H9 (cell line): ENCODE measurements around the gene SRPK3. TPM values are rescaled to one million over a fixed set of nuclear protein-coding genes. Genes with fewer than 3 reads are reported as not detected.

ENCODE experiments used
- DNase-seq: peaks from one replicate; pipeline ENCODE4 v3.0.0-alpha.2; 2017
- H2AFZ ChIP-seq: one replicate; pipeline ENCODE4 v1.6.1; 2013; ENCODE audit warnings: mild to moderate bottlenecking, low read length, control low read depth, moderate library complexity
- H2AK5ac ChIP-seq: 2 replicates; pipeline ENCODE4 v1.6.1; 2013; ENCODE audit warnings: low read length, control low read depth, mixed read lengths; ENCODE audit not compliant: insufficient read length
- H2BK120ac ChIP-seq: one replicate; pipeline ENCODE4 v1.6.1; 2013; ENCODE audit warnings: low read depth, mild to moderate bottlenecking, low read length, control low read depth, inconsistent platforms; ENCODE audit not compliant: poor library complexity, severe bottlenecking
- H2BK12ac ChIP-seq: 2 replicates; pipeline ENCODE4 v1.6.1; 2013; ENCODE audit warnings: low read length, control low read depth, mixed read lengths, low read depth; ENCODE audit not compliant: insufficient read length
- H2BK15ac ChIP-seq: 2 replicates; pipeline ENCODE4 v1.6.1; 2013; ENCODE audit warnings: low read depth, low read length, control low read depth
- H2BK20ac ChIP-seq: one replicate; pipeline ENCODE4 v1.6.1; 2013; ENCODE audit warnings: low read depth, mild to moderate bottlenecking, low read length, control low read depth, inconsistent platforms; ENCODE audit not compliant: poor library complexity, severe bottlenecking
- H2BK5ac ChIP-seq: 2 replicates; pipeline ENCODE4 v1.6.1; 2013; ENCODE audit warnings: low read length, control low read depth, mixed read lengths; ENCODE audit not compliant: insufficient read length
- H3K14ac ChIP-seq: 2 replicates; pipeline ENCODE4 v1.6.1; 2013; ENCODE audit warnings: low read length, control low read depth; ENCODE audit not compliant: insufficient read depth
- H3K18ac ChIP-seq: 2 replicates; pipeline ENCODE4 v1.6.1; 2013; ENCODE audit warnings: low read depth, mild to moderate bottlenecking, mixed read lengths, low read length, control low read depth; ENCODE audit not compliant: insufficient read length
- H3K23ac ChIP-seq: 2 replicates; pipeline ENCODE4 v1.6.1; 2013; ENCODE audit warnings: low read length, control low read depth, mixed read lengths, low read depth; ENCODE audit not compliant: insufficient read length
- H3K23me2 ChIP-seq: 2 replicates; pipeline ENCODE4 v1.6.1; 2013; ENCODE audit warnings: low read depth, mild to moderate bottlenecking, mixed read lengths, low read length, control low read depth; ENCODE audit not compliant: insufficient read length, poor library complexity, severe bottlenecking
- H3K27ac ChIP-seq: 2 replicates; pipeline ENCODE4 v1.5.1; 2013; ENCODE audit warnings: low read length, control low read depth, mixed read lengths, low read depth; ENCODE audit not compliant: insufficient read length
- H3K27me3 ChIP-seq: 2 replicates; pipeline ENCODE4 v1.6.1; 2013; ENCODE audit warnings: low read length, control low read depth, inconsistent platforms; ENCODE audit not compliant: insufficient read depth
- H3K4ac ChIP-seq: 2 replicates; pipeline ENCODE4 v1.6.1; 2013; ENCODE audit warnings: low read depth, mild to moderate bottlenecking, control low read depth, inconsistent platforms, low read length, moderate library complexity
- H3K4me1 ChIP-seq: 2 replicates; pipeline ENCODE4 v1.6.1; 2013; ENCODE audit warnings: low read length, control low read depth, inconsistent platforms; ENCODE audit not compliant: insufficient read depth
- H3K4me2 ChIP-seq: 2 replicates; pipeline ENCODE4 v1.6.1; 2013; ENCODE audit warnings: low read length, control low read depth, mixed read lengths; ENCODE audit not compliant: insufficient read length, insufficient read depth
- H3K56ac ChIP-seq: 2 replicates; pipeline ENCODE4 v1.6.1; 2013; ENCODE audit warnings: low read depth, mild to moderate bottlenecking, mixed read lengths, low read length, control low read depth; ENCODE audit not compliant: insufficient read length
- H3K79me1 ChIP-seq: 2 replicates; pipeline ENCODE4 v1.6.1; 2013; ENCODE audit warnings: low read depth, mild to moderate bottlenecking, moderate library complexity, low read length, control low read depth, inconsistent platforms; ENCODE audit not compliant: insufficient read depth, poor library complexity, severe bottlenecking
- H3K79me2 ChIP-seq: 2 replicates; pipeline ENCODE4 v1.6.1; 2013; ENCODE audit warnings: low read length, control low read depth, inconsistent platforms; ENCODE audit not compliant: insufficient read depth
- H3K9ac ChIP-seq: 2 replicates; pipeline ENCODE4 v1.6.1; 2013; ENCODE audit warnings: low read length, control low read depth, mixed read lengths; ENCODE audit not compliant: insufficient read length; ENCODE audit errors: extremely low read depth
- H3K9me3 ChIP-seq: one replicate; pipeline ENCODE4 v1.6.1; 2013; ENCODE audit warnings: low read depth, low read length, inconsistent platforms; ENCODE audit not compliant: control insufficient read depth
- H3T11ph ChIP-seq: one replicate; pipeline ENCODE4 v1.6.1; 2013; ENCODE audit warnings: mild to moderate bottlenecking, low read length, control low read depth, inconsistent platforms
- H4K20me1 ChIP-seq: one replicate; pipeline ENCODE4 v1.6.1; 2013; ENCODE audit not compliant: control insufficient read depth, insufficient read length, insufficient read depth
- H4K5ac ChIP-seq: 2 replicates; pipeline ENCODE4 v1.6.1; 2013; ENCODE audit warnings: low read depth, mild to moderate bottlenecking, mixed read lengths, low read length, control low read depth; ENCODE audit not compliant: insufficient read length
- H4K8ac ChIP-seq: replicated peaks from 2 replicates; pipeline ENCODE4 v1.6.1; 2013; ENCODE audit warnings: low read length, control low read depth, mixed read lengths, low read depth; ENCODE audit not compliant: insufficient read length
- H4K91ac ChIP-seq: 2 replicates; pipeline ENCODE4 v1.6.1; 2013; ENCODE audit warnings: low read depth, mild to moderate bottlenecking, moderate library complexity, mixed read lengths, low read length, control low read depth; ENCODE audit not compliant: insufficient read length
- H3K27ac Mint-ChIP-seq, 3 experiments: 2 replicates in 2 of 3; 3 replicates in 1 of 3; pipeline ENCODE4 v1.8.0; 2020 to 2021; ENCODE audit warnings: mixed read lengths in 3 of 3, mild to moderate bottlenecking in 1 of 3, moderate library complexity in 1 of 3
- H3K27me3 Mint-ChIP-seq: 2 replicates; pipeline ENCODE4 v1.8.0; 2021; ENCODE audit warnings: low read depth, mild to moderate bottlenecking, moderate library complexity, mixed read lengths
- H3K36me3 Mint-ChIP-seq, 3 experiments: 2 replicates in 2 of 3; 3 replicates in 1 of 3; pipeline ENCODE4 v1.8.0; 2020 to 2021; ENCODE audit warnings: low read depth in 3 of 3, mixed read lengths in 3 of 3; ENCODE audit not compliant: insufficient read depth in 1 of 3
- H3K4me1 Mint-ChIP-seq, 2 experiments: 2 replicates each; pipeline ENCODE4 v1.8.0; 2020; ENCODE audit warnings: mixed read lengths in 2 of 2
- H3K4me3 Mint-ChIP-seq, 2 experiments: 2 replicates in 1 of 2; 3 replicates in 1 of 2; pipeline ENCODE4 v1.8.0; 2020 to 2021; ENCODE audit warnings: mild to moderate bottlenecking in 2 of 2, mixed read lengths in 2 of 2, moderate library complexity in 1 of 2
- H3K9me3 Mint-ChIP-seq, 2 experiments: 2 replicates in 1 of 2; 3 replicates in 1 of 2; pipeline ENCODE4 v1.8.0; 2020; ENCODE audit warnings: mild to moderate bottlenecking in 2 of 2, mixed read lengths in 2 of 2, moderate library complexity in 1 of 2
- CTCF ChIP-seq: fragments of 200-600 bp; sonication (generic); conservative IDR thresholded peaks from 3 replicates; pipeline ENCODE4 v1.8.0; 2021; ENCODE audit warnings: antibody characterized with exemption, mild to moderate bottlenecking
- WGBS: extraction: QIAGEN DNeasy Blood & Tissue Kit; methylation state at CpG from one replicate; pipeline ENCODE4 v1.1.7; 2013; ENCODE audit warnings: missing lambda C conversion rate, low lambda C conversion rate, mixed read lengths; ENCODE audit not compliant: insufficient read length; ENCODE audit errors: extremely low coverage; 5-methylcytosine and 5-hydroxymethylcytosine counted together
- total RNA-seq: library from RNA; stranded (reverse); gene quantifications from 2 replicates; pipeline ENCODE4 v1.2.1, GENCODE V29; 2021

The SRPK3 gene
- total RNA-seq, 1 experiment from 2014 or later: not detected

- no peak overlapping the region for H2AFZ ChIP-seq
- H3K27ac ChIP-seq: no peak overlapping the region
- no peak overlapping the region for H3K23ac ChIP-seq
- H3K4me1 ChIP-seq: peaks cover 3% of the 10 kb centered on the region; the same call in 1 of the 2 replicates
- no peak overlapping the region for H4K91ac ChIP-seq
- WGBS: no CpG with 5 or more reads among the region's 8 CpGs
- H2BK120ac ChIP-seq: no peak overlapping the region
- peaks cover 5% of the 10 kb centered on the region for H3K23me2 ChIP-seq
- no peak overlapping the region for H2BK15ac ChIP-seq
- no peak overlapping the region for H3K14ac ChIP-seq
- H3K56ac ChIP-seq: no peak overlapping the region
- H2BK5ac ChIP-seq: no peak overlapping the region
- peaks cover 45% of the 10 kb centered on the region; the same call in 1 of the 2 replicates for H3K79me2 ChIP-seq
- H3K27ac Mint-ChIP-seq: peak overlapping the region in 1 of 3 experiments; percentile 31; a peak in 1 of 7 replicates
- no peak overlapping the region for H3T11ph ChIP-seq
- peak overlapping the region in 1 of 2 experiments; percentile 32; a peak in 1 of 5 replicates for H3K4me3 Mint-ChIP-seq
- H4K5ac ChIP-seq: no peak overlapping the region
- H3K36me3 Mint-ChIP-seq: peaks cover 15 to 24% (median 17%) of the 10 kb centered on the region in 3 experiments
- no peaks in the 10 kb centered on the region for H3K27me3 ChIP-seq
- H3K4me2 ChIP-seq: no peak overlapping the region
- no peak overlapping the region for H3K4ac ChIP-seq
- no peaks in the 10 kb centered on the region for H3K79me1 ChIP-seq
- H3K9ac ChIP-seq: no peak overlapping the region
- no peak for TF ChIP-seq CTCF
- H3K27me3 Mint-ChIP-seq: no peaks in the 10 kb centered on the region; the same call in 1 of the 2 replicates
- DNase-seq: no peak
- H4K20me1 ChIP-seq: no peaks in the 10 kb centered on the region
- H3K9me3 ChIP-seq: peaks cover 10% of the 10 kb centered on the region
- H2BK20ac ChIP-seq: no peak overlapping the region
- peaks cover 36 to 39% of the 10 kb centered on the region in 2 experiments for H3K4me1 Mint-ChIP-seq
- no peak overlapping the region for H3K18ac ChIP-seq
- peaks cover 61 to 73% of the 10 kb centered on the region in 2 experiments for H3K9me3 Mint-ChIP-seq
- H4K8ac ChIP-seq: no peak overlapping the region
- no peak overlapping the region for H2BK12ac ChIP-seq
- H2AK5ac ChIP-seq: no peak overlapping the region
Measured at GRCh38 chrX:153825042-153825441, 44.2 kb downstream of the SRPK3 start.
